ENCODE results near the gene SYNJ2.

The SYNJ2 gene

DNA sequence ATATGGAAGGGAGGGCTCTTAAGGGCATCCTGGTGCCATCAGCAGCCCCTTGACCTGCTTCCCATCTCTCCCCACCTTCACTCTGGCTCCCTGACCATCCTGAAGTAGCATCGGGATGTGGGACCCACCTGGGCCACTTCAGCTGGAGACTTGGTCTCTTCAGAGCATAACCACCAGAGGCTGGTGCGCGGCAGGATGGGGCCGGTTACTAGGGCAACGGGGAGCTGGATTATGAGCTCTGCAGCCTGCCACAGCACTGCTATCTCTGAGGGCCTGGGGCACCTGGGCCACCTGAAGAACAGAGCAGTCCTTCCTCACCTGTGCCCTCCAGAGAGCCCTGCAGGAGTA, 79.7 kb downstream of the SYNJ2 start:
- DNase-seq: no peak

DNA sequence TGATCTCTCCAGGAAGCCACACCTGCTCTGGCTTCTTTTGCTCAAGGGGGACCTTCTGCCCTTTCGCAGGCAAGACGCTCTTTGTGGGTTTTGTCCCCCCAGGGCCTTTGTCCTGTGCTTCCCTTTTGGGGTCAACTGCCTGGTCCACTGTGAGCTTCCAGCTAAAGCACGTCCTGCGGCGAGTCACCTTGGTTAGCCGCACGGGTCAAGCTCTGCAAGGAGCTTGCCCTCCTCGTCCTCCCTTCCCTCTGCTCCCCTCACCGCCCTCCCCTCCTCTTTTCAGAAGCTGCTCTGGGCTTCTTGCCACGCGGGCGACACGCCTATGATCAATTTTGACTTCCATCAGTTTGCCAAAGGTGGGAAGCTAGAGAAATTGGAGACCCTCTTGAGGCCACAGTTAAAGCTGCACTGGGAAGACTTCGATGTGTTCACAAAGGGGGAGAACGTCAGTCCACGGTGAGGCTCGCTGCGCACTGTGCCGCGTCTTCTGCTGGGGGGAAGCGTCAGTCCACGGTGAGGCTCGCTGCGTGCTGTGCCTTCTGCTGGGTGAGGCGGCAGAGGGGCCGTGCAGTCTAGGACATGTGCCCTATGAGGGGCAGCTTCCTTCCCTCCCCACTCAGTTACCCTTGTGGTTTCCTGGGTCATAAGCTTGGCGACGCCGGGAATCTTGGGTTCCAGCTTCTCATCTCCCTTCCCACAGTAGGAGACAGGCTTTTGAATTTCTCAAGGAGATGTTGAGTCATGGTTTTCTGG, 80.2 kb downstream of the SYNJ2 start:
- DNase-seq: no peak

DNA sequence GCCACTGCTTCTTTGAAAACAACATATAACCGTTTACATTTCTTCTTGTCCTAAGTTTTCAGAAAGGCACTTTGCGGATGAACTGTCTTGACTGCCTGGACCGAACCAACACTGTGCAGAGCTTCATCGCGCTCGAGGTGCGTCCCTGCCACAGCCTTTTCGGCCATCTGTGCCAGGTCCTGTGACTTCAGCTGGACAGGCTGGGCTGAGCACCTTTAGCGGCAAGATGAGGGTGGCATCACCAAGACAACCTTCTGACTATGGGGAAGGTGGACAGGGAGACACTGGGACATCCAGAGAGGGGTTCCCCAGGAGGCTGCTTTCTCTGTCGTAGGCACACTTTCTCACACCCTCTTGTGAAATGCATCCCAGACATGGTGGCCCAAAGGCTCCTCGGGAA, 82.1 kb downstream of the SYNJ2 start:
- DNase-seq: no peak

DNA sequence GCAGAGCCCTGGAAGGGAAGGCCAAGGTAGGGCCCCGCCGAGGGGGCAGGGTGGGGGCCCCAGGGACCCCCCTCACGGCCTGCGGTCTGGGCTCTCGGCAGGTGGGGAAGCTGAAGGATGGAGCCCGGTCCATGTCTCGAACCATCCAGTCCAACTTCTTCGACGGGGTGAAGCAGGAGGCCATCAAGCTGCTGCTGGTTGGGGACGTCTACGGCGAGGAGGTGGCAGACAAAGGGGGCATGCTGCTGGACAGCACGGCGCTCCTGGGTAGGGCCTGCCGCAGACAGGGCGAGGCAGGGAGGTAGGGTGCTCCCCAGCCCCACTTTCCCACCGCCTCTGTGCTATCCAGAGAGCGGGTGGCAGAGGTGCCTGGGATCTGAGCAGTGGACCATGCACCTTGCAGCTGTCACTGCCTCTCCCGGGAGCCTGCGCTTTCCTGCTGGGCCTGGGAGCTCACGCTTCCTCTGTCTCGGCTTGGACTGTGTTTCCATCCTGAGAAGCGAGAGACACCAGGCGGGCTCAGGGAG, 83.1 kb downstream of the SYNJ2 start:
- DNase-seq: no peak

- DNase-seq: no peak
Measured at GRCh38 chr6:158066136-158066781, 84.6 kb downstream of the SYNJ2 start.

GRCh38 chr6:158067436-158068015, 85.9 kb downstream of the SYNJ2 start:
- no peak for DNase-seq

DNA sequence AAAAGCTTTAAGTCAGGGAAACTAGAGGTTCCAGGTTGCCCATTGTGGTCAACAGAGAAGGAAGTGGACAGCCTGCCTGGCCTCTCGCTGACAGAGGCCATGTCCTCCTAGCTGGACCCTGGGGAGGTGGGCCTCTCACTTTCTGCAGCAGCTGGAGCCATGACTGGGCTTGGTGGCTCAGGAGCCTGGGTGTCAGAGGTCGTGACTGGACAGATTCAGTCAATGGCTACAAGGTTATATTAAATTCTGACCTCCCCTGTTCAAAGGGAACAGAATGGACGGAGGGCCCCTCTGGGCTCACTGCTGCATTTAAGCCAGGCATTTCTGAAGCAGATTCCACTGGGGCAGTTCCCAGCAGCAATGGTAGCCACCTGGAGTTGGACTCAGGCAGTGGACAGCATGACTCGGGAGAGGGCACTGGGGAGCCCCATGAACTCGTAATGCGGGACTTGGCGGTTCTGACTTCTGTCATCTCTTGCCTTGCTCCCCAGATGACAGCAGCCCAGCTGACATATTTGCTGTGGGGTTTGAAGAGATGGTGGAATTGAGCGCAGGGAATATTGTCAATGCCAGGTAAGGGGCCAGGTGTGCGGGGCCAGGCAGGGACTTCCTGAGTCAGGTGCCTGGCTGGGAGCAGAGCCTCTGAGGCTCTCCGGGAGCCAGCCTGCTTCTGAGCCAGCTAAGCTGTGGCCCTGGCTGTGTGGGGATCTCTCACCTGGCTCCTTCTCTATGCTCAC, 86.7 kb downstream of the SYNJ2 start:
- DNase-seq: no peak

- no peak for DNase-seq
Measured at GRCh38 chr6:158068893-158069799, 87.5 kb downstream of the SYNJ2 start.

- no peak for DNase-seq
Measured at GRCh38 chr6:158069800-158070195, 88.1 kb downstream of the SYNJ2 start.

DNA sequence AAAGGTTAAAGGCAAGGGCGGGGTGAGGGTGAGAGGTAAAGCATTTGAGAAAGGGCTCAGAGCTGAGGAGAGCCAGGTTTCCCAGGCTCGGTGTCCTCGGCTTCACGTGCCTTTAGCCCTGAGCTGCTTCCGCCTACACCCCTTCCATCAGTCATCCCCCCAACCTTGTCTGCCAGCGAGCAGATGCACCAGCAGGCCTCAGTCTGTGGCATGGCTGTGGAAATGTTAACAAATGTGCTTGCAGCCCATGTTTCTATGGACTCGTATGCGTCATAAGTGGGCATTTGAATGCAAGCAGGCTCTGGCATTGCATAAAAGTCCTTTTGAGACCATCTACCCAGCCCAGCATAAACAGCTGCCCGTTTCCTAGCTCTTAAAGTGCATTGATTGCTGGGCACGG, 88.8 kb downstream of the SYNJ2 start:
- no peak for DNase-seq

DNA sequence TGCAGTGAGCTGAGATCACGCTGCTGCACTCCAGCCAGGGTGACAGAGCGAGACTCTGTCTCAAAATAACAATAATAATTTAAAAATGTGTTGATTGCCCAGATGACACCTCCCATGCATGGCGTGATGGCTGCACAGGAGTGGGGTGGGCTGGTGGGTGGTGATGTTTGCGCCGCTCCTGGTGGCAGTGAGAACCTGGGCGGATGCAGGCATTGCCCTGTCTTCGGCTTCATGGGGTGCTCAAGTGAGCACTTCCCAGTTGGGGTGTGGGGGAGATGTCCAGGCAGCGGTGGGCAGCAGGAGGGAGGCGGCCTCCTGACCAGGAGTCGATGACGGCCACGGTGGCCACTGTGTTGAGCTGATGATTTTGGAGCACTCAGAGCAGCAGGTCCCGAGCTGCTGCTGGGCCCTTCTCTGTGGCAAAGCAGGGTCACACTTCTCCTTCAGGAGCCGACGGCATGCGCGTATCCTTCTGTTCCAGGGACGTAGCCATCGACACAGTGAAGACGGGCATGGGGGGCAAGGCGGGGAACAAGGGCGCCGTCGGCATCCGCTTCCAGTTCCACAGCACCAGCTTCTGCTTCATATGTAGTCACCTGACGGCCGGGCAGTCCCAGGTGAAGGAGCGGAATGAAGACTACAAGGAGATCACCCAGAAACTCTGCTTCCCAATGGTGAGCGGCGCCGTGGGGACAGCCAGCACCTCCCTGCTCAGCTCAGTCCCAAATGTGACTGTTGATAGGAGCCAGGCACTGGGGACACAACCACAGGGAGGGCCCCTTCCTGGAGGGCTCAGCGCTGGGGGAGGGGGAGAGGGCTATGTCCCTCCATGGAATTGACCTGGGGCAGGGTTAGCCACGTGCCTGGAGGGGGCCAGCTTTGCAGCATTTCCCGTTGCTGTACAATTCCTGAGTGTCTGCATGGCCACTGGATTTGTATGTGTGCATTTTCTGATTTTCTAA, 89.7 kb downstream of the SYNJ2 start:
- no peak for DNase-seq

GRCh38 chr6:158072083-158072721, 90.5 kb downstream of the SYNJ2 start:
- no peak for DNase-seq

DNA sequence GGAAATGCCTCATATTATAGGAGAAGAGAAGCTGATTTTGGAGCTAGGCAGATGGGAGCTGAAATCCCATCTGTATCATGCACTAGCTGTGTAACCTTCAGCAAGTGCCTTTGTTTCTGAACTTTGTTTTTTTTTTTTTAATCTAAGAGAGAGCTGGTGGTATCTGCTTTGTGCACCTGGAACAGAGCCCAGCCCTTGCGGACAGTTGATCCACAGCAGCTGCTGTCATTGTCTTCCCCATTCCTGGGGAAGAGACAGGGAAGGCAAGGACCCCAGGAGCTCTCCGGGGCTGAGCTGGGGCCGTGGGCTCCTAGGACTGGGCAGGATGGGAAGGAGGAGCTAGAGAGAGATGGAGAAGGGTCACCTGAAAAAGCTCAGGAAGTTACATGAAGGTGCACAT, 92.1 kb downstream of the SYNJ2 start:
- no peak for DNase-seq

- DNase-seq: no peak
Measured at GRCh38 chr6:158076548-158076947, 94.9 kb downstream of the SYNJ2 start.

DNA sequence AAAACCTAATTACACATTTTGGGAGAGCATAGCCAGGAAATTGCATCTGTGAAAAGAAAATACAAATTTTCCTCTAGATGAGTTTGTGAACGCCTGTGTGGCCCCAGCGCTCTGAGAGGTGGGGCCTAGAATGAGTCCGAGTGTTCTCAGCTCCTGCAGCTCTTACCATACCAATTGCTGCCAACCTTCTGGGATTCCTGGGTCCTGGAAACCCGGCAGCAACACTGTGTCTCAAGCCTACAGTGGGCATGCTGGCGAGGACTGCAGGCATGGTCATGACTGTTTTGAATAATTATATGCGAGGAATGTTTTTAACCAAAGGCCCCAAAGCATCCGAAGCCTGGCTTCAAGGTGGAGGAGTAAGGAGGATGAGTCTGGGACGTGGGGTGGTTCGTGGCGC, 96.0 kb downstream of the SYNJ2 start:
- DNase-seq: no peak

- DNase-seq: no peak
Measured at GRCh38 chr6:158078320-158078719, 96.7 kb downstream of the SYNJ2 start.

- DNase-seq: no peak
Measured at GRCh38 chr6:158080849-158081656, 99.4 kb downstream of the SYNJ2 start.

- no peak for DNase-seq
Measured at GRCh38 chr6:158081657-158081935, 99.9 kb downstream of the SYNJ2 start.

DNA sequence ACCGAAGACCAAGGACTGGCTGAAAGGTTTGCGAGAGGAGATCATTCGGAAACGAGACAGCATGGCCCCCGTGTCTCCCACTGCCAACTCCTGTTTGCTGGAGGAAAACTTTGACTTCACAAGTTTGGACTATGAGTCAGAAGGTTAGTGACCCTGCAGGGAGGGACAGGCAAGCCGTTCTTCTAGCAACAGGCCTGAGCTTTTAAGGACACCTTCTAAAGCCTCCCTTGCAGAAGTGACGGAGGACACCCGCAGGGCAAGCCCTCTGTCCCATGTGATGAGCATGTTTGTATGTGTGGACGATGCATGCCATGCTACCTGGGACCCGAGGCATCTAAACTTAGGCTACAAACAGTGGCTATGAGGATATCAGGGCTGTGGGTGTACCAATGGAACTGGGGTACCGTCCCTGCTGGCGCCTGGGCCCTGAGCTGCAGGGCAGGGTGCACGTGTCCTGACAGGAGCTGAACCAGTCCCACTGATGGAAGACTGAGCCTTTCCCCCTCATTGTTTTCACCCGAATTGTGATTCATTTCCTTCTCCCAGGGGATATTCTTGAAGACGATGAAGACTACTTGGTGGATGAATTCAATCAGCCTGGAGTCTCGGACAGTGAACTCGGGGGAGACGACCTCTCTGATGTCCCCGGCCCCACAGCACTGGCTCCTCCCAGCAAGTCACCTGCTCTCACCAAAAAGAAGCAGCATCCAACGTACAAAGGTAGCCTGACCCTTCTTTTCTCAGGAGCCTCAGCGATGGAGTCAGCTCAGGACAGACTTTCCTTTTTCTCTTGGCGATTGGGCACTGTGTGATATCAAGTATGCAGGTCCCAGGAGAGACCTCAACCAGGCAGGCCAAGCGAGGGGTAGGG, 102.0 kb downstream of the SYNJ2 start:
- no peak for DNase-seq

Measured in activated gamma-delta T cell (primary cell).